GM19372 (cell line): Measurements from ENCODE around the gene EFS.
"Not testable (repeated sequence)": the region's sequence is repeated elsewhere in the genome, so short reads cannot be mapped to it uniquely, and the experiment has no call there.

ENCODE experiments used
- ATAC-seq: cut with Tn5 transposase; IDR thresholded peaks from one replicate; pipeline ENCODE4 v1.9.1; 2021; ENCODE audit warnings: mild to moderate bottlenecking, low read depth, moderate library complexity; ENCODE audit not compliant: unreplicated experiment

Gene EFS

GRCh38 chr14:23365036-23365731 is at the start of gene EFS:
TSS of gene EFS (minus strand) at chr14:23365172. CDS start at chr14:23365025, 147 bp downstream.
- ATAC-seq, result no peak

GRCh38 chr14:23414254-23414653 is 49.3 kb upstream of the EFS start:
- ATAC-seq, result no peak

GRCh38 chr14:23413681-23414080 is 48.7 kb upstream of the EFS start:
- ATAC-seq, result no peak

- no peak for ATAC-seq
These were observed 46.9 kb upstream of the EFS start for GRCh38 chr14:23411563-23412525.

GRCh38 chr14:23409966-23410635 is 45.1 kb upstream of the EFS start:
- no peak for ATAC-seq

- ATAC-seq, result no peak
These were observed 44.5 kb upstream of the EFS start for GRCh38 chr14:23409475-23409874.

- no peak for ATAC-seq
These were observed 43.3 kb upstream of the EFS start for GRCh38 chr14:23408307-23408630.

- no peak for ATAC-seq
These were observed 42.7 kb upstream of the EFS start, which contains the start of gene MYH6 for GRCh38 chr14:23407516-23408306. TSS of gene MYH6 (minus strand) at chr14:23408273. CDS start at chr14:23407223, 1,050 bp downstream.

- ATAC-seq, result no peak
These were observed 41.9 kb upstream of the EFS start for GRCh38 chr14:23406725-23407355.

GRCh38 chr14:23406244-23406643 is 41.3 kb upstream of the EFS start:
- no peak for ATAC-seq

- ATAC-seq, result no peak
These were observed 40.6 kb upstream of the EFS start for GRCh38 chr14:23405516-23406025.

- no peak for ATAC-seq
These were observed 40.1 kb upstream of the EFS start for GRCh38 chr14:23405096-23405495.

GRCh38 chr14:23404331-23404900 is 39.4 kb upstream of the EFS start:
- ATAC-seq, result no peak

GRCh38 chr14:23403908-23404307 is 38.9 kb upstream of the EFS start:
- no peak for ATAC-seq

GRCh38 chr14:23403139-23403438 is 38.1 kb upstream of the EFS start:
- no peak for ATAC-seq

GRCh38 chr14:23402296-23403138 is 37.5 kb upstream of the EFS start:
- ATAC-seq, result no peak

GRCh38 chr14:23401291-23401690 is 36.3 kb upstream of the EFS start:
- no peak for ATAC-seq

GRCh38 chr14:23400496-23401149 is 35.7 kb upstream of the EFS start:
- not testable (repeated sequence) for ATAC-seq
